GM18520 (cell line): Measurements from ENCODE around the gene AGPAT1.
"Not testable (repeated sequence)": the region's sequence is repeated elsewhere in the genome, so short reads cannot be mapped to it uniquely, and the experiment has no call there.

Experiments used
- ATAC-seq: cut with Tn5 transposase; IDR thresholded peaks from one replicate; pipeline ENCODE4 v1.9.1; 2021; ENCODE audit not compliant: unreplicated experiment

The AGPAT1 gene

DNA sequence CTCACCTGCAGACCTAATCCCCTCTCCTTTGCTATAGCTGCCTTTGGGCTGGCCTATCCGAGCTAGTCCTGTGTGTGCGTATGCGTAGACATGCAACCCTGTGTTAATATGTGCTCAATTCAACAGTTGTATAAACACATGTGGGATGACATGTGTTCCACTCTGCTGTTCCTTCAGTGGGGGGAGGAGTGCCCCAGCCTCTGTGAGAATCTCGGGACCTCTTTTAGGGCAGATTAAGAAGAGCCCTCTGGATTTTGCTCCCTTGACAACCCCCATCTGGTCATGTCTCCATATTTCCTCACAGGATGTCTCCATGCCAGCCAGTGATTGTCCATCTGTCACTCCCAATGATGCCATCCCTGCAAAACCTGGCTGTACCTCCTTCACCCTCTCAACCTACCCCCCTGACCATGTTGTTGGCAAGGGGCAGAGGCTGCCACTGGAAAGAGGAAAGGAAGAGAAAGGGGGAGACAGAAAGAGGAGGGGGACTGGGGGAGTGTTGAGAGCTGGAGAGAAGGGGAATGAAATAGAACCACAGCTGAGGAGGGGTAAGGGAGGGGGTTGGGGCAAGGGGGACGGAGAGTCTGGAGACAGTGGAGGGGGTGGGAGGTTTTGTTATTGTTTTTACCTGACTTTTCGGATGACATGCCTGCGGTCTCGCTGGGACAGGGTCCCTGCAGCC, 24.6 kb downstream of the AGPAT1 start:
- ATAC-seq, result no peak

GRCh38 chr6:32149932-32150870, 25.7 kb downstream of the AGPAT1 start:
- ATAC-seq, result no peak

GRCh38 chr6:32149092-32149755, 26.7 kb downstream of the AGPAT1 start:
- no peak for ATAC-seq

DNA sequence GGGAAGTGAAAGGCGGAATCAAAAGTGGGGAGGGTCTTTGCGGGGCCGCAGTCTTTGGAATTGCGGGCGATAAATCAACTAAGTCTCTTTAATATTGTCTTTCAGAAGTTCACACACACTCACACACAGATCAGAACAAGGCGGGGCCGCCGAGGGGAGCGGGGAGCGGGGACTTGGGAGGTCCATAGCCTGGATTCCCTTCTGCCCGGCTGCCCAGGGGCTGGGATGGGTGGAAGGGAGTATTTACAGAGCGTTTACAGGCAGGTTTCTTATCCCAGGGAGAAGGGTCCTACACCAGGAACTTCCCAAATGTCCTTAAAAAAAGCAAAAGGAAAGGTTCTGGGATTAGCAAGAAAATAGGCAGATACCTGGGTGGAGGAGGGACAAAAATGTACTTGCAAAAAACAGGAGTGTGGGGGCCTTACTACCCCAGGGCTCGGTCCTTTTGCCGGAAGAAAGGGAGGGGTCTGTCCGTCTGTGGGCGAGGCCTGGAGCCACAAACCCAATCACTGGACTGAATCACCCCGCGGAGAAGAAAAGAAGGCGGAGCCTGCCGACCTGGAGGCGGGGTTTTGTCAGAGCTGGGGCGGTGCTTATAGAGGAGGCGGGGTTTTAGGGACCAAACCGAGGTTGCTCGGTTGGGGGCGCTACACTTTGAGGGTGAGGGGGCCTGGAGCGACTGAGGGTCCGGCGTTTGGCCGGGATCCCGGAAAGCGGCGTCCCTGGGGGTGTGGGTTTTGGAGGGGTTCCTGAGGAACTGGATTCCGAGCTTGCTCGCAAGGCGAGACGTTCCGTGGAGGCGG, 27.4 kb downstream of the AGPAT1 start:
- no peak for ATAC-seq

DNA sequence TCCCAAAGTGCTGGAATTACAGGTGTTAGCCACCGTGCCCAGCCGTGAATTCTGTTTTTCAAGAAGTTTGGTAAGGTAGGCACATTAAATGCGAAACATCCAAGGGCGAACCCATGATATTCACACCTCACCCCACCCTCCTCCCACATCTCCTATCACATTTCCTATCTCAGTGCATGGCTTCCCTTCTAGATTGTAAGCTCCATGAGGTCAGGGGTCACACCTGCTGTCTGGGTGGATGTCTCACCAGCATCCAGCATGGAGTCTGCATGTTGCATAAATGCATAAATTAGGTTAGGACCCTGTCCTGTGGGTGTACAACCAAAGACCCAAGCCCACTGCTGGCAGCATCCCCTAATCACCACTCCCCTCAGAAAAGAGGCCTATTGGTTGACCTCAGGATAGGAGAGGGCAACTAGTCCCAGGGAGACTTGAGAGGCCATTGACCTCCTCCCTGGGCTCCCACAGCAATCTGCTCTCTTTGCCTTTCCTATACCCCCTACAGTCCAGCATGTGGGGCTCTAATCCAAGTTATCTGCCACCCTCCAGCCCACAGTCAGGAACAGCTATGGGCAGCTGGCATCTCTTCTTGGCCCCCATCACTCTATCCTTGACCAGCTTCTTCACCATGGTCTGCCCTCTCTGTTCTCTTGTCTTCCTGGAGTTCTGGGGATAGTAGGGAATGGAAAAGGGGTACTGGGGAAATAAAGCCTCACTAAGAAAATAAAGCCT, 28.3 kb downstream of the AGPAT1 start:
- ATAC-seq, result no peak

DNA sequence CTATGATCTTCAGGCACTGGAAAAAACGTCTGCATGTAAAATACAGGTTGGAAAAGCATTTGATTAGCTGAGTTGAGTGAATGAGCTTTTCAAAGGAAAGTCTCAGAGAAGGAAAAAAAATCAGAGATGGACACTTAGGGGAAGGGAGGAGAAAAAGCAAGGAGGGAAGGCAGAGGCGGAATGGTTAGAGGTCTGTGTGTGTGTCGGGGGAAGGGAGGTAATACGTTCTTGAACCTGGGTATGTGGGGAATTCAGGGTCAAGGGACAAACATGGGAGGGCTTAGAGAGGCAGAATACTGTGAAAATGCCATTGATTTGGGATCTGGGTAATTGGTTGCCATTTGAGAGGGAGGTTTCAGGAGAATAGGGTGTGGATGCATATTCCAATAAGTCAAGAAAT, 29.2 kb downstream of the AGPAT1 start:
- ATAC-seq, result no peak

DNA sequence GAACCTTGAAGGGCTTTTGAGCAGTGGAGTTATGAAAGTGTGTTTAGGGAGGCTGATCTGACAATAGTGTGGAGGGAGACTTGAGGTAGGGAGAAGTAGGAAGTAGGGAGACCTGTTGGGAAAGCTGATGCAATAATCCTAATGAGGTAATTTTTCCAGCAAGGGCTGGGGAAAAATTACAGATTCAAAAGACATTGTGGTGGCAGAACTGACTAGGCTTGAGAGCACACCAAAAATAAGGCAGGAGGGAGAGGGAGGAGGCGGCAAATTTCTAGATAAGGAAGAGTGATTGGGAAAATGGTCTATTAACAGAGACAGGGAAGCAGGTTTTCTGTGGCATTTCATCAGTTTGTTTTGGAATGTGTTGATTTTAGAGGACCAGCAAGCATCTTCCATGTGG, 29.6 kb downstream of the AGPAT1 start:
- no peak for ATAC-seq

DNA sequence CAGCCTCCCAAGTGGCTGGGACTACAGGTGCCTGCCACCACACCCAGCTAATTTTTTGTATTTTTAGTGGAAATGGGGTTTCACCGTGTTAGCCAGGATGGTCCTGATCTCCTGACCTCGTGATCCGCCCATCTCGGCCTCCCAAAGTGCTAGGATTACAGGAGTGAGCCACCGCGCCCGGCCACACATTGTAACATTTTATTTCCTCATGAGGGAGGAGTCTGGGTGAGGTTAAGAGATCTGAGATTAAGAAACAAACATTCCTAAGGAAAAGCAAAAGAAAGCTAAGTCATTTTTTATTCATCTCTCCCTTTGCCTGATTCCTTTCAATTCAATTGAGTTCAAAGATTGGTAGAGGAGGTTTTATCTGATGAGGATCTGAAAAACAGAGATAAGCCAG, 31.6 kb downstream of the AGPAT1 start:
- ATAC-seq, result not testable (repeated sequence)

DNA sequence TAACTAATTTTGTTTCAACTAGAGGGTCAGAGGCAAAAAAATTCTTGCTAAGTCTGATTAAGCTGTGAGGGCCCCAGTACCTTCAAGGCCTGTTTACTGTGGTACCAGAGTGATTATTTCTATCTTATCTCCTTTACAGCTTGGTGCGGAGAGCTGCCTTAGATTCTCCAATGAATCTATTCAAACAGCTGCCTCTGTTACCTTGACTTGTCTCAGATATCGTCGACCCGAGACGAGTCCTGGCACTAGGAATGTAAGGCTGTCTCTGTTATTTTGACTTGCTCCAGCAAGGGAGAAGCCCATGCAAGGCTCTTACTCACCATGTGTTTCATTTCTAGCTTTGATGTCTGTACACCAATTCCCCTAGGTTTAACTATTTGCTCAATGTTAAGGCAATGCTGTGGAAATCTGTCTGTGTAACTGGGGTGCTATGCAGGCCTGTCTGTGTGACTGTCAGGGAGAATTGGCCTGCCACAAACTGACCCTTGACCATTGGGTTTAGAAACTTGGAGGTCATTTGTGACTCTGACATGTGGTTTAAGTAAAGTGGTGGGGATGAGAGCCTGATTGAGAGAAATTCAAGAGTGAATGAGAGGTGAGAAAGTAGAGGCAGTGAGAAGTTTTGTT, 35.4 kb downstream of the AGPAT1 start:
- no peak for ATAC-seq

GRCh38 chr6:32139590-32139989, 36.3 kb downstream of the AGPAT1 start:
- no peak for ATAC-seq

GRCh38 chr6:32137454-32137853, 38.4 kb downstream of the AGPAT1 start:
- no peak for ATAC-seq

DNA sequence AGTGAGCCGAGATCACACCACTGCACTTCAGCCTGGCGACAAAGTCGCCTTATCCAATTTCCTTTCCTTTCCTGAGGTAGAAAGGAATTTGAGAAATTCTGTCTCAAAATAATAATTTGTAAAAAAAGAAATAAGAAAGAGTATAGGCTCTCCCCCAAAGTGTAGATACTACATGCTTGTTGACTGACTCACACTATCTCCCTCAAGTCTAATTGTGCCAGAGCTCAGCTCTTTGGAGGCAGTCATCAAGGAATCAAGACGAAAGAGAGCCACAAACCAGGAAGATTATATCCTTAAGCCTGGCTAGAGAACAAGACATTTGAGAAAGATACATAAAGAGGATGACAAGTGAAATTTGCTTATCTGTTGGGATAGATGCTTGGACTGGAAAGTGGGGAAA, 42.1 kb downstream of the AGPAT1 start:
- ATAC-seq, result no peak

GRCh38 chr6:32132110-32132509, 43.8 kb downstream of the AGPAT1 start:
- ATAC-seq, result no peak

DNA sequence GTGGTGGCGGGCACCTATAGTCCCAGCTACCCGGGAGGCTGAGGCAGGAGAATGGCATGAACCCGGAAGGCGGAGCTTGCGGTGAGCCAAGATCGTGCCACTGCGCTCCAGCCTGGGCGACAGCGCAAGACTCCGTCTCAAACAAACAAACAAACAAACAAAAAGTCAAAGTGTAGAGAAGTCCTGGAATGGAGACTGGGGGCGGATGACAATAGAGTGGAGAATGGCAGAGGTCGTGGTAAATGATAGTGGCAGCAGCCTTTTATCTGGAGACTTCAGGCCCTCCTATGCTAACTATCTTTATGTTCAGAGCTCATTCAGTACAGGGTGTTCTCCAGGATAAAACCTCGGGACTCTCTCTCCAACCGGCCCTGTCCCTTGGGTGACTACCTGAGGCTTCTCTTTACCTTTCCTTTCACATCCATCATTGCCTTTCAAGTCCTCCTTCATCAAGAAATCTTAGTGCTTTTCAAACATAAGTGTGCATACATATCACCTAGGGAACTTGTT, 44.4 kb downstream of the AGPAT1 start:
- no peak for ATAC-seq

DNA sequence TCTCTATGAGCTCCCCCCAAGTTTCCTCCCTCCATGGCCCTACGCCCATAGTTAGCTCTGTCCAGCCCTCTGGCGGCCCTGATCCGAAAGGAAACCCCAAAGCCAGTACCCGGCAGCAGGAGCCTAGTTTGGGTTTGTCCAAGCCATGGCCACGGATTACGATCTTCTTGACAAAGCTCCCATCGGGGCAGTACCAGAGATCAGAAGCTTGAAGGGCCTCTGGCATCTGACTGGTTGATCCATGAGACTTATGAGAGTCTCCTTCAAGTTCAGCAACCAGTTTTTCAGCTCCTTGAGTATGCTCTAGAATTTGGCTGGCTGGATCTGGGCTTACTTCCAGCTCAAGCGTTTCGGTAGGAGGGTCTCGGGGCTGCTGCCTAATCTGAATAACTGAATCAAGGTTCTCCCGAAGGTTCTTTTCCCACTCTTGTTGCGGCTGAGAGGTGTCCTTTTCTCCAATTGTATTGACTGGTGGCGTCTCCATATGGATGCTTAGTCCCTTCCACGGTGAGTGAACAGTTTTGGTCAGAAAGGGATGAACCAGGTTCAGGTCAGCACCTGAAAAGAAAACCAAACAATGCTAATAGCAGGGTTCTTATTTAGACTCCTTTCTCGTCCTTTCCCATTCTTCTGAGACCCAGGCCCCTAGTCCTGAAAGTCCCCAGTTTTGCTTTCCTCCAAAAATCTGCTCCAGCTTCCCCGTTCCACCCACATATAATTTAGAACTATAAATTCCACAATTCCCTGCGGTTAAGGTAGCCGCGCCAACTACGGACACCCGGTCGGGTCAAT, 46.4 kb downstream of the AGPAT1 start:
- peak; percentile 5 for ATAC-seq

GRCh38 chr6:32128751-32129296, 47.1 kb downstream of the AGPAT1 start:
- ATAC-seq, result no peak

DNA sequence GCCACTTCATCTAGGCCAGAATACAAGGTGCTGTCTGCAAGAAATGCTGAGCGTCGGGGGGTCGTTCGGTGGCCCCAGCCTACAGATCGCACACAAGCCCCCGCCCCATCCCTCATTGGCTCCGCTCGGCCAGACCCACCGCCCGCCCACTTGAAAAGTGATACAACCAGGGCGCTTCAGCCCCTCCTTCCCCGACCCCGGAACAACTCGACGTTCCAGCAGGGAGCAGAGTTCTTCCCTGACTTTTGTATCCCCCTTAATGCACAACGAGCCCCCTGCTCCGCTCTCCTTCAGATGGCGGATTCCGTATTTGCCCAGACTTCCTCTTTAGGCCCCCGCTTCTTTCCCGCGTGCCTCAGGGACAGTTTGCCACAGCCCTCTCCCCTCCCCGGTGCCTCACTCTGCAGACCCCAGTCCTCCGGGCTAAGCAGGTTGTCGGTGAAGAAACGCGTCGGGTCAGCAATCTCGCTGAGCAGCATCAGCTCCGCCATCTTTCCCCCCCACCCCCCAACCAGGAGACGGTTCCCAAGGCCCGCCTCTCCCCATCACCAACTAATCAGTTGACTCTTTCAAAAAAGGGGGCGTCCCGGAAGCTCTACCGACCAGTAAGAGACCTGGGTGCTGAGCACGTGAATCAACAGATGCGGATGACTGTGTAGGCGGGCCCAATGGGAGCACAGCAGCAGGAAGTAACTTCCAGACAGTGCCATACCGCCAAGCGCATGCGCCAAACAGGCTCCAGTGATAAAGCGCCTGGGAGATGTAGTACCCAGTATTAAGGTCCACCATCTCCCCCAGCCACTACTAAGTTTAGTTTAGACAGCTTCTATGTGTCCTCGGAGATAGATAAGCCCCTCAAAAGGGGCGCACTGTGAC, 47.9 kb downstream of the AGPAT1 start, which contains the start of gene ATF6B:
Gene ATF6B (minus strand): TSS at position 530 of the 876 bp plus-strand sequence. CDS start 39 bp downstream, at position 491.
- ATAC-seq, result peak; percentile 93

DNA sequence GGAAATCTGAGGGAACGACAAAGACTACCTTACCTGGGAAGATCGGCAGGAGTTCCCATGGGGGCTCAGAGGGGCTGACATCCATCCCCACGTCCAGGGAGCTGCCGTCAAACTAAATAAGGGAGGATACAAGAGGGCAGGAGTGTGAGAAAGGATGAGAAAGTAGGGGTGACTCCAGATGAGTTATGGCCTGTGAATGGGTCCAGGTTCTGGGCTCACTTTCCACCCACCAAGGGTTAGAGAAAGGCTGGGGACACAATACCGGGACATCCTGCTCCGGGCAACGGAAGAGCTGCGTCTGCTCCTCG, 48.5 kb downstream of the AGPAT1 start:
- ATAC-seq, result no peak
